ENCODE data around the gene HES1. TPM values are rescaled to one million over a fixed set of nuclear protein-coding genes. Genes with fewer than 3 reads are reported as not detected.
"Not testable (repeated sequence)": the region's sequence is repeated elsewhere in the genome, so short reads cannot be mapped to it uniquely, and the experiment has no call there.

The HES1 gene
- total and polyA plus RNA-seq, 4 donors = 22.5 to 51.9 (median 33.0) TPM

DNA sequence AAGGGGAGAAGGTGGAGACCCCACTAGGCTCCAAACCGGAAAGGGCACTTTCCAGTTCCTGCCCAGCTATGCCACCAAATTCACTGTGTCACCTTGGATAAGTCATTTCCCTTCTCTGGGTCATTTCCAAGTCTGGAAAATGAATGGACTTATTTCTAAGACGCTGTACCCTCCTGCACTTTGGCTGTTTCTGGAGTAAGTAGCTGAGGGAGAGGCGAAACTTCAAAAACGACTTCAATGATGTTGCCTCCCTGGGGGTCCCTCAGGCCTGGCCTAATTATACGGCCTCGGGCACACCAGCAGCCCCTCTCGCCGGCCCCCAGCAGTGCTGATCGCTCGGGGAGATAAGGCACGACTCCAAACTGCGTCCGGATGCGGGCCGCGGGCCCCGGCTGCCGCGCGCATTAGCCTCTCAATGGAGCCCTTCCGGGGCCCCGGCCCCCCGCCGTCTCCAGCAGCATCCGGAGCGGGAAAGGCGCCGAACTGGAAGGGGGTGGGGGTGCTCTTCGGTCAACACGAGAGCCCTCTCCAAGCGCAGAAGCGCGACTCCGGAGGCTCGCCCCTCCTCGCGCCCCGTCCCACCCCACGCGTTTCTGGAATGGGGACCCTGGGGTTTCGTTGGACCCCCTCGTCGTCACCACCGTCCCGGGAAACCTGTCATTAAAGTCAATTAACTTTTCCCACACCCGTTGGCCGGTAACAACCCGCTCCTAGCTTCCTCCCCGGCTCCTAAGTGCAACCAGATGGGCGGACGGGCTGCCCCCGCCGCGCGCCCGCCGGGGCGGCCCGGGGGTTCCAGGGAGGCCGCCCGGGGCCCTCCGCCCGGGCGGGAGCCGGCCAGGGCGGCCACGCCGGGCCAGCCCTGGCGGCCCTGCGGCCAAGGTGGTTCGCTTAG, 4.8 kb downstream of the HES1 start:
- peak; percentile 32 for ATAC-seq (ENCODE audit: low FRiP score)

DNA sequence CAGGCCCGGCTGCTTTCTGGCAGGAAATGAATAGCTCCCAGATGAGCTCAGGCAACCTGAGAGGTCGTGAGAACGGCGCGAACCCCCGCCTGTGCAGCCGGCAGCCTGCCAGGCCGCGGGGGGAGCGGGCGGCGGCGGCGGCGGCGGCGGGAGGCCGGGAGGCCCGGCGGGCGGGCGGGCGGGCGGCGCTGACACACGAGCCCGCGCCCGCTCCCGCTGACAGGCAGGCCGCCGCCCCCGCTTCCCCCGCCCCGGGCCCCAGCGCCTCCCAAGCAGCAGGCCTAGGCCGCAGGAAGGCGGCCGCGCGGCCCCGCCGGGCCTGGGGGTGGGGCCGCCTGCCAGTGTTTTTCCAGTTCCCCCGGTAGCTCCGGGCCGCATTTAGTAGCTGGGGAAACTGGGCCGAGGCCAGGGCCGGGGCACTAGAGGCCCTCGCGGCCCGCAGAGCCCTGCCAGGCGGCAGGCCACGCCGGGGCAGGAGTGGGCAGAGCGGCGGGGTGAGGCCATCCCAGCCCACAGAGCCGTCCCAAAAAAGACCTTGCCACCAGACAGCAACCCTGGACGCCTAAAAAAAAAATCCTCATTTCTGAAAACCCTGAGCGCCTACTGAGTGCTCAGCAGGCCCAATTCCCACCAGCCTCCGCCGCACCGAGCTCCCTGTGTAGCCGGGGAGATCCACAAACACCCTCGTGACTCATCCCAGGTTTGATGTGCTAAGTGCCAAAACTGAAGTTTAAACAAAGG, 5.6 kb downstream of the HES1 start:
- peak; percentile 94 to 96 for DNase-seq
- H3K4me3 ChIP-seq (ENCODE audit: low read length in 2 of 2) = peak overlapping the region; percentile 14 to 44
- intact Hi-C loops (cut with DNase I) = no loop called here
- ATAC-seq (ENCODE audit: low FRiP score) = peak; percentile 86
- H3K27me3 ChIP-seq (ENCODE audit: control insufficient read depth in 1 of 2, insufficient read depth in 2 of 2, low read length in 1 of 2) = no peaks in the 10 kb centered on the region
- 1% methylated on average over 35 to 65 of the region's 65 CpGs for WGBS, 2 donors
- H3K9me3 ChIP-seq (ENCODE audit: control insufficient read depth, low read length) = no peaks in the 10 kb centered on the region
- H3K36me3 ChIP-seq (ENCODE audit: control insufficient read depth in 1 of 2, insufficient read depth in 2 of 2, low read length in 1 of 2) = no peaks in the 10 kb centered on the region
- H3K27ac ChIP-seq (ENCODE audit: low read depth in 1 of 2, low read length in 2 of 2) = peak overlapping the region; percentile 87 to 91
- peaks cover 0 to 4% of the 10 kb centered on the region in 2 donors for H3K4me1 ChIP-seq (ENCODE audit: control insufficient read depth in 1 of 2, insufficient read depth in 2 of 2, low read length in 2 of 2)

More for the DNA sequence above, 4.8 kb downstream of the HES1 start:
- H3K27ac ChIP-seq (ENCODE audit: low read depth in 1 of 2, low read length in 2 of 2) = peak overlapping the region; percentile 60 to 83
- 3% methylated on average over 51 to 71 of the region's 71 CpGs for WGBS, 2 donors
- no peaks in the 10 kb centered on the region for H3K27me3 ChIP-seq (ENCODE audit: control insufficient read depth in 1 of 2, insufficient read depth in 2 of 2, low read length in 1 of 2)
- H3K36me3 ChIP-seq (ENCODE audit: control insufficient read depth in 1 of 2, insufficient read depth in 2 of 2, low read length in 1 of 2) = no peaks in the 10 kb centered on the region
- H3K9me3 ChIP-seq (ENCODE audit: control insufficient read depth, low read length) = no peaks in the 10 kb centered on the region
- peaks cover 0 to 4% of the 10 kb centered on the region in 2 donors for H3K4me1 ChIP-seq (ENCODE audit: control insufficient read depth in 1 of 2, insufficient read depth in 2 of 2, low read length in 2 of 2)
- DNase-seq = peak; percentile 70 to 85
- peak overlapping the region; percentile 3 to 44 for H3K4me3 ChIP-seq (ENCODE audit: low read length in 2 of 2)
- intact Hi-C loops (cut with DNase I) = no loop called here

DNA sequence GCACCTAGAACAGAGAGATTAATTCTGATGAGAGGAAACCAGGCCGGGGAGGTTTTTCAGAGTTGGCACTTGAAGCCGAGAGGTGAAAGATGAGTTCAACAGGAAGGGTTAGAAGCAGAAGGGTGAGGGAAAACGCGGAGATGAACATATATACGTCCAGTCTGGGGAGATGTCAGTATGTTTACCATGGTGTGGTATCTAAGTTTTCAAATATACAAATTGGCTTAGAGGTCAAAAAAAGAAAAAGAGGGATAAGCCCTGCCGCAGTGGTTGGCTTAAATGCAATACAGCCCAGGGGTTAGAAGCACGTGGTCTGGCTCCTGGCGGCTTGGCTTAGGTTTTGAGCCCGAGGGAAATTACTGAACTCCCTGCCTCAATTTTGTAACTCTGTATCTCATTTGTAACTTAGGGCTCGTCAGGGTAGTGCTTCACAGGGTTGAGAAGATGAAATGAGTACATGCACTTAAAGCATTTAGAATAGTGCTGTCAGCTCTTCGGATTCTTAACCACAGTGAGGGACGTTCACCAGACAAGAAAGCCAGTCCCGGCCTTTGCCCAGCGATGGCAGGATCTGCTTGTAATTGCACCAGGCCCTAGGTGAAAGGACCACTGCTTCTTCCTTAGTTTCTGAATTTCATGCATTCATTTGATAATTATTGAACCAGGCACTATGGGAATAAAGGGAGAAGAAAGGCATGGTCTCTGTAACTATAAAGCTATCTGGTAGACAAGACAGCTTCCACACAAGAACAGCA, 6.4 kb downstream of the HES1 start:
- intact Hi-C loops (cut with DNase I) = no loop called here
- DNase-seq = no peak
- peak; percentile 29 for ATAC-seq (ENCODE audit: low FRiP score)
- Histone ChIP-seq H3K9me3 (ENCODE audit: control insufficient read depth, low read length) (no peaks in the 10 kb centered on the region), H3K36me3 (ENCODE audit: control insufficient read depth in 1 of 2, insufficient read depth in 2 of 2, low read length in 1 of 2) (no peaks in the 10 kb centered on the region), H3K27ac (ENCODE audit: low read depth in 1 of 2, low read length in 2 of 2) (peak overlapping the region in 1 of 2 donors; percentile 91), H3K4me1 (ENCODE audit: control insufficient read depth in 1 of 2, insufficient read depth in 2 of 2, low read length in 2 of 2) (peaks cover 0 to 4% of the 10 kb centered on the region in 2 donors), H3K27me3 (ENCODE audit: control insufficient read depth in 1 of 2, insufficient read depth in 2 of 2, low read length in 1 of 2) (no peaks in the 10 kb centered on the region), H3K4me3 (ENCODE audit: low read length in 2 of 2) (peak overlapping the region in 1 of 2 donors; percentile 14)
- 25 to 30% methylated on average over 14 of the region's 14 CpGs for WGBS, 2 donors

- Histone ChIP-seq H3K27me3 (ENCODE audit: control insufficient read depth in 1 of 2, insufficient read depth in 2 of 2, low read length in 1 of 2) (no peaks in the 10 kb centered on the region), H3K9me3 (ENCODE audit: control insufficient read depth, low read length) (no peaks in the 10 kb centered on the region), H3K36me3 (ENCODE audit: control insufficient read depth in 1 of 2, insufficient read depth in 2 of 2, low read length in 1 of 2) (no peaks in the 10 kb centered on the region), H3K4me1 (ENCODE audit: control insufficient read depth in 1 of 2, insufficient read depth in 2 of 2, low read length in 2 of 2) (no peaks in the 10 kb centered on the region), H3K4me3 (ENCODE audit: low read length in 2 of 2) (no peak overlapping the region), H3K27ac (ENCODE audit: low read depth in 1 of 2, low read length in 2 of 2) (no peak overlapping the region)
- 94 to 96% methylated on average over 2 of the region's 2 CpGs for WGBS, 2 donors
- no peak for ATAC-seq (ENCODE audit: low FRiP score)
- DNase-seq = no peak
- intact Hi-C loops (cut with DNase I) = no loop called here
These were observed 9.8 kb downstream of the HES1 start for GRCh38 chr3:194145702-194146101.

GRCh38 chr3:194147679-194148078, 11.7 kb downstream of the HES1 start:
- intact Hi-C loops (cut with DNase I) = no loop called here
- DNase-seq (no peak), ATAC-seq (ENCODE audit: low FRiP score) (no peak)
- Histone ChIP-seq H3K36me3 (ENCODE audit: control insufficient read depth in 1 of 2, insufficient read depth in 2 of 2, low read length in 1 of 2) (no peaks in the 10 kb centered on the region), H3K4me3 (ENCODE audit: low read length in 2 of 2) (no peak overlapping the region), H3K27ac (ENCODE audit: low read depth in 1 of 2, low read length in 2 of 2) (no peak overlapping the region), H3K27me3 (ENCODE audit: control insufficient read depth in 1 of 2, insufficient read depth in 2 of 2, low read length in 1 of 2) (no peaks in the 10 kb centered on the region), H3K9me3 (ENCODE audit: control insufficient read depth, low read length) (no peaks in the 10 kb centered on the region), H3K4me1 (ENCODE audit: control insufficient read depth in 1 of 2, insufficient read depth in 2 of 2, low read length in 2 of 2) (no peaks in the 10 kb centered on the region)
- 95 to 96% methylated on average over 7 of the region's 7 CpGs for WGBS, 2 donors

GRCh38 chr3:194148383-194148782, 12.4 kb downstream of the HES1 start:
- intact Hi-C loops (cut with DNase I) = no loop called here
- H3K27me3 ChIP-seq (ENCODE audit: control insufficient read depth in 1 of 2, insufficient read depth in 2 of 2, low read length in 1 of 2) = no peaks in the 10 kb centered on the region
- no peaks in the 10 kb centered on the region for H3K9me3 ChIP-seq (ENCODE audit: control insufficient read depth, low read length)
- 68% methylated on average over 7 of the region's 7 CpGs for WGBS, 2 donors
- H3K4me3 ChIP-seq (ENCODE audit: low read length in 2 of 2) = no peak overlapping the region
- H3K27ac ChIP-seq (ENCODE audit: low read depth in 1 of 2, low read length in 2 of 2) = no peak overlapping the region
- DNase-seq (no peak), ATAC-seq (ENCODE audit: low FRiP score) (no peak)
- H3K4me1 ChIP-seq (ENCODE audit: control insufficient read depth in 1 of 2, insufficient read depth in 2 of 2, low read length in 2 of 2) = no peaks in the 10 kb centered on the region
- no peaks in the 10 kb centered on the region for H3K36me3 ChIP-seq (ENCODE audit: control insufficient read depth in 1 of 2, insufficient read depth in 2 of 2, low read length in 1 of 2)

- Histone ChIP-seq H3K36me3 (ENCODE audit: control insufficient read depth in 1 of 2, insufficient read depth in 2 of 2, low read length in 1 of 2) (no peaks in the 10 kb centered on the region), H3K9me3 (ENCODE audit: control insufficient read depth, low read length) (peaks cover 6% of the 10 kb centered on the region), H3K4me3 (ENCODE audit: low read length in 2 of 2) (no peak overlapping the region), H3K4me1 (ENCODE audit: control insufficient read depth in 1 of 2, insufficient read depth in 2 of 2, low read length in 2 of 2) (no peaks in the 10 kb centered on the region), H3K27me3 (ENCODE audit: control insufficient read depth in 1 of 2, insufficient read depth in 2 of 2, low read length in 1 of 2) (no peaks in the 10 kb centered on the region), H3K27ac (ENCODE audit: low read depth in 1 of 2, low read length in 2 of 2) (no peak overlapping the region)
- intact Hi-C loops (cut with DNase I) = no loop called here
- WGBS, 2 donors = 87 to 88% methylated on average over 8 of the region's 8 CpGs
- no peak for DNase-seq
- ATAC-seq (ENCODE audit: low FRiP score) = no peak
These were observed 14.4 kb downstream of the HES1 start for GRCh38 chr3:194150252-194150934.

DNA sequence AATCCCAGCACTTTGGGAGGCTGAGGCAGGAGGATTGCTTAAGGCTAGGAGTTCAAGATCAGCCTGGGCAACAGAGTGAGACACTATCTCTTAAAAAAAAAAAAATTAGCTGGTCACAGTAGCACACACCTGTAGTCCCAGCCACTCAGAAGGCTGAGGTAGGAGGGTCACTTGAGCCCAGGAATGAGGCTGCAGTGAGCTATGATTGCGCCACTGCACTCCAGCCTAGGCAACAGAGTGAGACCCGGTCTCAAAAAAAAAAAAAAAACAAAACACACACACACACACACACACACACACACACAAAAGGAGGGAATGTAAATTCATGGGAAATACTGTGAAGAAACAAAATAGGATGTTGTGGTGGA, 15.0 kb downstream of the HES1 start:
- ATAC-seq (ENCODE audit: low FRiP score); H3K27me3 ChIP-seq (ENCODE audit: control insufficient read depth in 1 of 2, insufficient read depth in 2 of 2, low read length in 1 of 2); H3K9me3 ChIP-seq (ENCODE audit: control insufficient read depth, low read length); H3K4me1 ChIP-seq (ENCODE audit: control insufficient read depth in 1 of 2, insufficient read depth in 2 of 2, low read length in 2 of 2); H3K4me3 ChIP-seq (ENCODE audit: low read length in 2 of 2); H3K27ac ChIP-seq (ENCODE audit: low read depth in 1 of 2, low read length in 2 of 2); intact Hi-C loops (cut with DNase I); H3K36me3 ChIP-seq (ENCODE audit: control insufficient read depth in 1 of 2, insufficient read depth in 2 of 2, low read length in 1 of 2); DNase-seq: not testable (repeated sequence)
- 96 to 100% methylated on average over 2 of the region's 2 CpGs for WGBS, 2 donors
